Effector CD8-positive, alpha-beta T cell (primary cell): ENCODE measurements around the gene CDKN1C.

Experiments
- DNase-seq: peaks from one replicate; lab custom pipeline; 2025; lab: John Stamatoyannopoulos, UW

CDKN1C gene

GRCh38 chr11:2847561-2847960 lies 38.0 kb downstream of the CDKN1C start:
- no peak for DNase-seq

GRCh38 chr11:2846470-2846869 lies 39.1 kb downstream of the CDKN1C start:
- DNase-seq, result no peak

GRCh38 chr11:2846056-2846455 lies 39.5 kb downstream of the CDKN1C start:
- no peak for DNase-seq

GRCh38 chr11:2844996-2845395 lies 40.6 kb downstream of the CDKN1C start:
- DNase-seq, result no peak

- no peak for DNase-seq
These were observed 41.3 kb downstream of the CDKN1C start for GRCh38 chr11:2844116-2844842.

GRCh38 chr11:2843551-2843950 lies 42.0 kb downstream of the CDKN1C start:
- DNase-seq, result no peak

- no peak for DNase-seq
These were observed 42.7 kb downstream of the CDKN1C start for GRCh38 chr11:2842876-2843275.

GRCh38 chr11:2841411-2842190 lies 44.0 kb downstream of the CDKN1C start:
- no peak for DNase-seq

- DNase-seq, result no peak
These were observed 46.1 kb downstream of the CDKN1C start for GRCh38 chr11:2839395-2839943.

GRCh38 chr11:2838676-2839294 lies 46.8 kb downstream of the CDKN1C start:
- no peak for DNase-seq

- DNase-seq, result no peak
These were observed 47.5 kb downstream of the CDKN1C start for GRCh38 chr11:2838091-2838490.

GRCh38 chr11:2837651-2838050 lies 47.9 kb downstream of the CDKN1C start:
- no peak for DNase-seq

GRCh38 chr11:2837096-2837601 lies 48.4 kb downstream of the CDKN1C start:
- no peak for DNase-seq

GRCh38 chr11:2836315-2837095 lies 49.1 kb downstream of the CDKN1C start:
- no peak for DNase-seq

GRCh38 chr11:2835751-2836150 lies 49.8 kb downstream of the CDKN1C start:
- DNase-seq, result no peak

GRCh38 chr11:2835296-2835695 lies 50.3 kb downstream of the CDKN1C start:
- no peak for DNase-seq

- DNase-seq, result no peak
These were observed 50.9 kb downstream of the CDKN1C start for GRCh38 chr11:2834503-2835273.

GRCh38 chr11:2833716-2834502 lies 51.7 kb downstream of the CDKN1C start:
- no peak for DNase-seq
